GM23248 (cell line): ENCODE results near the gene USP25. TPM values are rescaled to one million over a fixed set of nuclear protein-coding genes. Genes with fewer than 3 reads are reported as not detected.

Experiments used
- DNase-seq: peaks from one replicate; pipeline ENCODE4 v3.0.0-alpha.2; 2015
- H2AFZ ChIP-seq: fragments of 200-600 bp; sonication (generic); 2 replicates; pipeline ENCODE4 v1.6.1; 2016; ENCODE audit warnings: antibody characterized with exemption
- H3F3A ChIP-seq: fragments of 200-600 bp; sonication (generic); 2 replicates; pipeline ENCODE4 v1.6.1; 2016; ENCODE audit warnings: mild to moderate bottlenecking, antibody characterized with exemption, mixed run types; ENCODE audit not compliant: insufficient read depth
- H3K27ac ChIP-seq: fragments of 200-600 bp; sonication (generic); 2 replicates; pipeline ENCODE4 v1.5.1; 2016; ENCODE audit warnings: mild to moderate bottlenecking
- H3K27me3 ChIP-seq: fragments of 200-600 bp; sonication (generic); replicated peaks from 2 replicates; pipeline ENCODE4 v1.6.1; 2016; ENCODE audit warnings: mild to moderate bottlenecking; ENCODE audit not compliant: insufficient read depth
- H3K36me3 ChIP-seq: fragments of 200-600 bp; sonication (generic); 2 replicates; pipeline ENCODE4 v1.6.1; 2016; ENCODE audit warnings: low read depth, mild to moderate bottlenecking
- H3K4me1 ChIP-seq: fragments of 200-600 bp; sonication (generic); 2 replicates; pipeline ENCODE4 v1.6.1; 2016; ENCODE audit warnings: mild to moderate bottlenecking; ENCODE audit not compliant: insufficient read depth
- H3K4me2 ChIP-seq: fragments of 200-600 bp; sonication (generic); one replicate; pipeline ENCODE4 v1.6.1; 2016; ENCODE audit warnings: mild to moderate bottlenecking; ENCODE audit not compliant: unreplicated experiment
- H3K4me3 ChIP-seq: fragments of 200-600 bp; sonication (generic); 2 replicates; pipeline ENCODE4 v1.5.1; 2016; ENCODE audit warnings: mild to moderate bottlenecking
- H3K79me2 ChIP-seq: fragments of 200-600 bp; sonication (generic); 2 replicates; pipeline ENCODE4 v1.6.1; 2016; ENCODE audit warnings: mild to moderate bottlenecking; ENCODE audit not compliant: insufficient read depth
- H3K9ac ChIP-seq: fragments of 200-600 bp; sonication (generic); 2 replicates; pipeline ENCODE4 v1.6.1; 2016; ENCODE audit warnings: mild to moderate bottlenecking
- H3K9me2 ChIP-seq: fragments of 200-600 bp; sonication (generic); 2 replicates; pipeline ENCODE4 v1.6.1; 2016; ENCODE audit warnings: mixed run types, mild to moderate bottlenecking, moderate library complexity; ENCODE audit not compliant: insufficient read depth
- H3K9me3 ChIP-seq: fragments of 200-600 bp; sonication (generic); one replicate; pipeline ENCODE4 v1.6.1; 2017; ENCODE audit warnings: low read depth
- H4K20me1 ChIP-seq: fragments of 200-600 bp; sonication (generic); 2 replicates; pipeline ENCODE4 v1.6.0; 2016; ENCODE audit not compliant: insufficient read depth
- EZH2 ChIP-seq: fragments of 200-600 bp; sonication (generic); IDR thresholded peaks from 2 replicates; pipeline ENCODE4 v1.6.1; 2018; ENCODE audit warnings: antibody characterized with exemption, mild to moderate bottlenecking; ENCODE audit not compliant: insufficient read depth, poor library complexity, severe bottlenecking
- EZH2phosphoT487 ChIP-seq: fragments of 200-600 bp; sonication (generic); IDR thresholded peaks from 2 replicates; pipeline ENCODE4 v1.6.1; 2018; ENCODE audit warnings: antibody characterized with exemption, moderate library complexity, mild to moderate bottlenecking, low read depth; ENCODE audit not compliant: insufficient read depth
- WGBS, 2 experiments: methylation state at CpG; one replicate each; pipeline ENCODE4 v1.1.6; 2015 to 2017; ENCODE audit warnings: low lambda C conversion rate in 2 of 2, low coverage in 1 of 2; ENCODE audit errors: missing lambda C conversion rate in 2 of 2; 5-methylcytosine and 5-hydroxymethylcytosine counted together
- in situ Hi-C: fragments of 300-500 bp; cut with MboI; formaldehyde crosslinking; loops from 2 replicates; pipeline ENCODE4 v1.15.0; 2020
- polyA plus RNA-seq: library from polyadenylated mRNA; unstranded; fragments of >200 nt; fragmentation: Nextera tagmentation; extraction: Ambion mirVana; gene quantifications from 2 replicates; pipeline ENCODE4 v1.2.1, GENCODE V29; 2016
- total RNA-seq: library from RNA; depleted of rRNA; stranded (reverse); fragments of >200 nt; shearing (Covaris generic); gene quantifications from 2 replicates; pipeline ENCODE4 v1.2.3, GENCODE V29; 2014

USP25 gene
- total and polyA plus RNA-seq, 2 experiments from 2014 or later, result 5.8 to 41.5 TPM

GRCh38 chr21:15744926-15745325, 15.1 kb downstream of the USP25 start:
- in situ Hi-C loops, result no loop called here
- no peak overlapping the region for H3K4me2 ChIP-seq
- WGBS, 2 experiments, result 61 to 68% methylated on average over 3 to 4 of the region's 4 CpGs
- no peak overlapping the region for H3K27ac ChIP-seq
- no peaks in the 10 kb centered on the region for H3K9me2 ChIP-seq
- no peaks in the 10 kb centered on the region for H3K9me3 ChIP-seq
- H3K79me2 ChIP-seq, result peaks cover 100% of the 10 kb centered on the region
- H3K4me3 ChIP-seq, result no peak overlapping the region
- no peaks in the 10 kb centered on the region for H3K36me3 ChIP-seq
- H3K27me3 ChIP-seq, result no peaks in the 10 kb centered on the region
- no peak overlapping the region for H3K9ac ChIP-seq
- H3F3A ChIP-seq, result 0 out of 2 replicates have a peak, but pooled peaks cover 4% of the 10 kb centered on the region
- peaks cover 28% of the 10 kb centered on the region for H4K20me1 ChIP-seq
- H3K4me1 ChIP-seq, result peaks cover 17% of the 10 kb centered on the region
- H2AFZ ChIP-seq, result no peak overlapping the region
- TF ChIP-seq EZH2phosphoT487 (no peak), EZH2 (no peak)
- no peak for DNase-seq

- H3K4me3 ChIP-seq, result no peak overlapping the region
- no peak for TF ChIP-seq EZH2
- no peak for TF ChIP-seq EZH2phosphoT487
- H3K4me1 ChIP-seq, result no peaks in the 10 kb centered on the region
- no peak for DNase-seq
- H3K9ac ChIP-seq, result no peak overlapping the region
- H2AFZ ChIP-seq, result no peak overlapping the region
- H3K27ac ChIP-seq, result no peak overlapping the region
- H4K20me1 ChIP-seq, result peaks cover 24% of the 10 kb centered on the region; the same call in 1 of the 2 replicates
- in situ Hi-C loops, result no loop called here
- H3K36me3 ChIP-seq, result no peaks in the 10 kb centered on the region
- no peaks in the 10 kb centered on the region for H3K9me2 ChIP-seq
- H3K27me3 ChIP-seq, result no peaks in the 10 kb centered on the region
- no peak overlapping the region for H3K4me2 ChIP-seq
- peaks cover 100% of the 10 kb centered on the region for H3K79me2 ChIP-seq
- 0 out of 2 replicates have a peak, but pooled peaks cover under 1% of the 10 kb centered on the region for H3F3A ChIP-seq
- H3K9me3 ChIP-seq, result no peaks in the 10 kb centered on the region
- 28 to 41% methylated on average over 1 of the region's 1 CpG for WGBS, 2 experiments
These were observed 18.8 kb downstream of the USP25 start for GRCh38 chr21:15748586-15748985.

- no peak for DNase-seq
- Histone ChIP-seq H3K36me3 (no peaks in the 10 kb centered on the region), H3K79me2 (peaks cover 100% of the 10 kb centered on the region), H3K4me2 (no peak overlapping the region), H3K27ac (no peak overlapping the region), H3K9me2 (no peaks in the 10 kb centered on the region), H2AFZ (no peak overlapping the region), H3K27me3 (no peaks in the 10 kb centered on the region), H3F3A (peaks cover 8% of the 10 kb centered on the region; the same call in 1 of the 2 replicates), H3K4me1 (peaks cover 6% of the 10 kb centered on the region), H3K9ac (no peak overlapping the region), H3K9me3 (no peaks in the 10 kb centered on the region), H3K4me3 (no peak overlapping the region), H4K20me1 (peaks cover 30% of the 10 kb centered on the region)
- no peak for TF ChIP-seq EZH2phosphoT487
- no peak for TF ChIP-seq EZH2
- WGBS, 2 experiments, result 82 to 87% methylated on average over 5 of the region's 5 CpGs
- in situ Hi-C loops, result no loop called here
These were observed 19.5 kb downstream of the USP25 start for GRCh38 chr21:15749082-15749860.

- H3K4me3 ChIP-seq, result no peak overlapping the region
- DNase-seq, result no peak
- in situ Hi-C loops, result no loop called here
- peaks cover 32% of the 10 kb centered on the region for H4K20me1 ChIP-seq
- H3K4me2 ChIP-seq, result no peak overlapping the region
- no peak for TF ChIP-seq EZH2phosphoT487
- TF ChIP-seq EZH2, result no peak
- H3K9me2 ChIP-seq, result no peaks in the 10 kb centered on the region
- H3K4me1 ChIP-seq, result peaks cover 11% of the 10 kb centered on the region
- 86 to 90% methylated on average over 2 of the region's 2 CpGs for WGBS, 2 experiments
- H3K9me3 ChIP-seq, result no peaks in the 10 kb centered on the region
- no peaks in the 10 kb centered on the region for H3K36me3 ChIP-seq
- H3K27me3 ChIP-seq, result no peaks in the 10 kb centered on the region
- no peak overlapping the region for H3K9ac ChIP-seq
- peaks cover 13% of the 10 kb centered on the region; the same call in 1 of the 2 replicates for H3F3A ChIP-seq
- no peak overlapping the region for H2AFZ ChIP-seq
- H3K27ac ChIP-seq, result no peak overlapping the region
- peaks cover 100% of the 10 kb centered on the region for H3K79me2 ChIP-seq
These were observed 20.0 kb downstream of the USP25 start for GRCh38 chr21:15749861-15750159.
